Panc1 (cell line): ENCODE measurements around the gene NXF1. TPM values are rescaled to one million over a fixed set of nuclear protein-coding genes. Genes with fewer than 3 reads are reported as not detected.

Source experiments
- ATAC-seq: fragments of 200-7000 bp; cut with Tn5 transposase; 2 replicates; pipeline ENCODE4 v1.9.1; 2020; ENCODE audit warnings: mild to moderate bottlenecking, moderate library complexity
- BruUV-seq: library from RNA; stranded (reverse); fragments of 400-500 nt; replicated peaks from 2 replicates; lab custom pipeline; 2021; lab: Mats Ljungman, UMichigan
- CTCF ChIA-PET: fragments of 300-600 bp; sonication (Branson Sonifier 250); formaldehyde crosslinking; loops from one replicate; lab custom pipeline; 2022; ENCODE audit warnings: antibody characterized with exemption; lab: Charles Lee
- POLR2A ChIA-PET: fragments of 300-600 bp; sonication (Branson Sonifier 250); formaldehyde crosslinking; loops from one replicate; lab custom pipeline; 2022; ENCODE audit warnings: antibody characterized with exemption; lab: Charles Lee
- DNase-seq: peaks from one replicate; pipeline ENCODE4 v3.0.0-alpha.2; 2010; ENCODE audit warnings: low read depth, low spot score
- H3K27ac ChIP-seq: 2 replicates; pipeline ENCODE4 v1.5.1; 2011; ENCODE audit warnings: mild to moderate bottlenecking, low read length, inconsistent platforms
- H3K27me3 ChIP-seq: fragments of 200-500 bp; sonication (Bioruptor generic); 2 replicates; pipeline ENCODE4 v1.6.0; 2014; ENCODE audit warnings: low read length, inconsistent platforms; ENCODE audit not compliant: control insufficient read depth, insufficient read depth
- H3K36me3 ChIP-seq: fragments of 200-500 bp; sonication (Bioruptor generic); 2 replicates; pipeline ENCODE4 v1.5.1; 2014; ENCODE audit warnings: inconsistent platforms, mild to moderate bottlenecking, low read length, moderate library complexity; ENCODE audit not compliant: control insufficient read depth, insufficient read depth
- H3K4me1 ChIP-seq: 2 replicates; pipeline ENCODE4 v1.5.1; 2011; ENCODE audit warnings: inconsistent platforms, mild to moderate bottlenecking, low read length, moderate library complexity; ENCODE audit not compliant: control insufficient read depth, insufficient read depth
- H3K4me3 ChIP-seq, 2 experiments: 2 replicates each; pipeline ENCODE4 v1.5.1; 2011 to 2012; ENCODE audit warnings: low read depth in 2 of 2, low read length in 2 of 2, mild to moderate bottlenecking in 2 of 2, inconsistent platforms in 1 of 2, moderate library complexity in 1 of 2
- H3K9me3 ChIP-seq: fragments of 200-500 bp; sonication (Bioruptor generic); 2 replicates; pipeline ENCODE4 v1.5.1; 2014; ENCODE audit warnings: low read depth, mild to moderate bottlenecking, inconsistent platforms, low read length, moderate library complexity; ENCODE audit not compliant: control insufficient read depth, insufficient read depth
- POLR2AphosphoS5 ChIP-seq: IDR thresholded peaks from 2 replicates; pipeline ENCODE4 v1.6.1; 2012; ENCODE audit warnings: mild to moderate bottlenecking, low read depth, low read length, moderate library complexity
- SIN3A ChIP-seq: IDR thresholded peaks from 2 replicates; pipeline ENCODE4 v1.6.1; 2012; ENCODE audit warnings: low read depth, mild to moderate bottlenecking, low read length, moderate library complexity, borderline replicate concordance; ENCODE audit not compliant: insufficient read depth
- TCF7L2 ChIP-seq: IDR thresholded peaks from 2 replicates; pipeline ENCODE4 v1.6.1; 2011; ENCODE audit warnings: mild to moderate bottlenecking, low read depth, low read length, inconsistent platforms
- in situ Hi-C: cut with HindIII; loops from 2 replicates; pipeline ENCODE4 v1.10.0; 2016; ENCODE audit warnings: low sequenced_read_pairs, low pct_unique_long_range_greater_than_20kb
- intact Hi-C: fragments of 100-400 bp; cut with micrococcal nuclease; formaldehyde crosslinking; loops from one replicate; pipeline ENCODE4 v1.10.0; 2022; ENCODE audit not compliant: unreplicated experiment
- total RNA-seq: library from RNA; stranded (reverse); gene quantifications from one replicate; pipeline ENCODE4 v1.2.1, GENCODE V29; 2021; ENCODE audit not compliant: unreplicated experiment
- TF ChIP-seq, protein P1 (sequence below), 2 experiments: IDR thresholded peaks; 2 replicates each; pipeline ENCODE4 v1.6.1; 2011 to 2012; ENCODE audit warnings: low read depth in 2 of 2, control low read depth in 1 of 2, low read length in 1 of 2, mild to moderate bottlenecking in 1 of 2, moderate library complexity in 1 of 2; ENCODE audit not compliant: insufficient read depth in 1 of 2
- TF ChIP-seq, protein P2 (sequence below): fragments of 450-650 bp; IDR thresholded peaks from 2 replicates; pipeline ENCODE4 v1.5.1; 2017; ENCODE audit warnings: mild to moderate bottlenecking

Gene NXF1
- total RNA-seq, 1 experiment from 2014 or later: 56.7 TPM

DNA sequence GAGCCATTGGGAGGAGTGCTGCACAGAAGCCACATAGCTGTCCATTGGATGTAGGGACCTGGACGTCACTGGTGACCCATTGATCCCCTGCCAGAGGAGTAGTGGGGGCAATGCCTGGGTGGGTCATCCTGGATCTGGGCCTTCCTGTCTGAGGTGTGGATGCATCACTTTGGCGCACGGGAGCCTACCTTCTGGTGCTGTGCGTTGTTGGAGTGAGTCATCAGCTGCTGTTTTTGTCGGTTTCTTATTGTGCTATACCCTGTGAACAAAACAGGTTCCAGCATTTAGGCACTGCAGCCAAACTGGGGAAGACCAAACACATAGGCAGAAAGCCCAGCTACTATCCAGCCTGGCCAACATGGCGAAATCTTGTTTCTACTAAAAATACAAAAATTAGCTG, 30.8 kb downstream of the NXF1 start:
- TF ChIP-seq POLR2AphosphoS5 (no peak), SIN3A (no peak), TCF7L2 (no peak)
- TF ChIP-seq, protein P1, sequence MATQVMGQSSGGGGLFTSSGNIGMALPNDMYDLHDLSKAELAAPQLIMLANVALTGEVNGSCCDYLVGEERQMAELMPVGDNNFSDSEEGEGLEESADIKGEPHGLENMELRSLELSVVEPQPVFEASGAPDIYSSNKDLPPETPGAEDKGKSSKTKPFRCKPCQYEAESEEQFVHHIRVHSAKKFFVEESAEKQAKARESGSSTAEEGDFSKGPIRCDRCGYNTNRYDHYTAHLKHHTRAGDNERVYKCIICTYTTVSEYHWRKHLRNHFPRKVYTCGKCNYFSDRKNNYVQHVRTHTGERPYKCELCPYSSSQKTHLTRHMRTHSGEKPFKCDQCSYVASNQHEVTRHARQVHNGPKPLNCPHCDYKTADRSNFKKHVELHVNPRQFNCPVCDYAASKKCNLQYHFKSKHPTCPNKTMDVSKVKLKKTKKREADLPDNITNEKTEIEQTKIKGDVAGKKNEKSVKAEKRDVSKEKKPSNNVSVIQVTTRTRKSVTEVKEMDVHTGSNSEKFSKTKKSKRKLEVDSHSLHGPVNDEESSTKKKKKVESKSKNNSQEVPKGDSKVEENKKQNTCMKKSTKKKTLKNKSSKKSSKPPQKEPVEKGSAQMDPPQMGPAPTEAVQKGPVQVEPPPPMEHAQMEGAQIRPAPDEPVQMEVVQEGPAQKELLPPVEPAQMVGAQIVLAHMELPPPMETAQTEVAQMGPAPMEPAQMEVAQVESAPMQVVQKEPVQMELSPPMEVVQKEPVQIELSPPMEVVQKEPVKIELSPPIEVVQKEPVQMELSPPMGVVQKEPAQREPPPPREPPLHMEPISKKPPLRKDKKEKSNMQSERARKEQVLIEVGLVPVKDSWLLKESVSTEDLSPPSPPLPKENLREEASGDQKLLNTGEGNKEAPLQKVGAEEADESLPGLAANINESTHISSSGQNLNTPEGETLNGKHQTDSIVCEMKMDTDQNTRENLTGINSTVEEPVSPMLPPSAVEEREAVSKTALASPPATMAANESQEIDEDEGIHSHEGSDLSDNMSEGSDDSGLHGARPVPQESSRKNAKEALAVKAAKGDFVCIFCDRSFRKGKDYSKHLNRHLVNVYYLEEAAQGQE (IDR thresholded peaks at IDR 0.05; ENCODE audit: insufficient read depth in 1 of 2, low read depth in 2 of 2, low read length in 1 of 2): no peak
- TF ChIP-seq, protein P2, sequence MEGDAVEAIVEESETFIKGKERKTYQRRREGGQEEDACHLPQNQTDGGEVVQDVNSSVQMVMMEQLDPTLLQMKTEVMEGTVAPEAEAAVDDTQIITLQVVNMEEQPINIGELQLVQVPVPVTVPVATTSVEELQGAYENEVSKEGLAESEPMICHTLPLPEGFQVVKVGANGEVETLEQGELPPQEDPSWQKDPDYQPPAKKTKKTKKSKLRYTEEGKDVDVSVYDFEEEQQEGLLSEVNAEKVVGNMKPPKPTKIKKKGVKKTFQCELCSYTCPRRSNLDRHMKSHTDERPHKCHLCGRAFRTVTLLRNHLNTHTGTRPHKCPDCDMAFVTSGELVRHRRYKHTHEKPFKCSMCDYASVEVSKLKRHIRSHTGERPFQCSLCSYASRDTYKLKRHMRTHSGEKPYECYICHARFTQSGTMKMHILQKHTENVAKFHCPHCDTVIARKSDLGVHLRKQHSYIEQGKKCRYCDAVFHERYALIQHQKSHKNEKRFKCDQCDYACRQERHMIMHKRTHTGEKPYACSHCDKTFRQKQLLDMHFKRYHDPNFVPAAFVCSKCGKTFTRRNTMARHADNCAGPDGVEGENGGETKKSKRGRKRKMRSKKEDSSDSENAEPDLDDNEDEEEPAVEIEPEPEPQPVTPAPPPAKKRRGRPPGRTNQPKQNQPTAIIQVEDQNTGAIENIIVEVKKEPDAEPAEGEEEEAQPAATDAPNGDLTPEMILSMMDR: no peak
- Histone ChIP-seq H3K36me3 (no peaks in the 10 kb centered on the region), H3K4me1 (peaks cover 8% of the 10 kb centered on the region), H3K9me3 (no peaks in the 10 kb centered on the region), H3K27ac (no peak overlapping the region), H3K4me3 (no peak overlapping the region), H3K27me3 (no peaks in the 10 kb centered on the region)
- in situ Hi-C loops (no loop called here), intact Hi-C loops (no loop called here)
- CTCF ChIA-PET: interaction anchor here (1.2 kb wide), 1 partner anchor 12 kb away, joined by 4 read pairs; no protein-coding TSS in a partner anchor
- no peak for DNase-seq
- BruUV-seq: no TSS peak
- POLR2A ChIA-PET: no interaction called here
- no peak for ATAC-seq

DNA sequence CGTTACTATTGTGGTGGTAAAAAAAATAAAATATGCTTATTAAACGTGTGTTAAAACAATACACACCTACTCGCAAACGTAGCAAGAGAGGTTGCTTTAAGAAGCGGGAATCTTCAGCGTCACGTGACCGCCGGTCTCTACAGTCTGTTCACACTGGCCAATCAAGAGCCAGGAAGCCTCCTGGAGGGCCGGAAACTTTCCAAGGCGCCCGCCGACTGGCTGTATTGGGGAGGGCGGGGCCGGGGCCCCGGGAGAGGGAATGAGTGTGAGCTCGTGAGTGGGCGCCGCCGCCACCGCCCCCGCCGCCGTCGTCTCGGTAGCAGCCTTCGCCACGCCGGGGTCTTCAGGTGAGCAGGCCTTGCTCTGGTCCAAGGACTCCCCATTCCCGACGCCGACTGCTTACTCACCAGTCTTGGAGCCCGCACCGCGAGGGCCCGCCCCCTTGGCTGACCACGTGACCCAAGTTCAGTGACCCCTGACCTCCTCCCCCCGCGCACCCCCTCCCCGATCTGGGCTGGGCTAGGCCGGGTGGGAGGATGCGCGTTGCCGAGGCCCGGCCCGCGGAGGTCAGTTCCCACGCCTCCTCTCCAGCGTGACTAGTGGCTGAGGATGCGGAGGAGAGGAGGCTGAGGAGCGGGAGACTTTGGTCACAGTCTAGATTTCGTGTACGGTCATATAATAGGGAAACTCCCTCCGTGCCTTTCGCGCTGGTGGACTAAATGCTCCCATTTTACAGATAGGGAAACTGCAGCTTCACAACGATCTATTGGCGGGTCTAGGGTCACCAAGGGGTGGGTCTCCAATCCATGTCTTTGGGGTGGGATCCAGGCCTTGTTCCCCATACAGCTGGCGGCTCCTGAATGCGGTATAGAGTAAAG, 33.9 kb downstream of the NXF1 start, which contains the start of gene TAF6L:
TAF6L (plus strand) TSS at position 253 of the 878 bp plus-strand sequence. CDS start 4,388 bp downstream, outside the sequence.
- H3K9me3 ChIP-seq: no peaks in the 10 kb centered on the region
- TSS peak; percentile 57 for BruUV-seq
- H3K27me3 ChIP-seq: no peaks in the 10 kb centered on the region
- TF ChIP-seq SIN3A (peak; percentile 89; the same call in 1 of the 2 replicates), POLR2AphosphoS5 (peak; percentile 84)
- TF ChIP-seq, protein P1 (IDR thresholded peaks at IDR 0.05; ENCODE audit: insufficient read depth in 1 of 2, low read depth in 2 of 2, low read length in 1 of 2): no peak
- TF ChIP-seq, protein P2: no peak
- peak; percentile 78 for DNase-seq
- in situ Hi-C loops (no loop called here), intact Hi-C loops (no loop called here)
- H3K27ac ChIP-seq: peak within 1 kb of the TSS; percentile 95
- POLR2A ChIA-PET: interaction anchor here (0.6 kb wide), 2 partner anchors 44 to 101 kb away, joined by 3 to 4 read pairs; no protein-coding TSS in a partner anchor
- peak within 1 kb of the TSS; percentile 72 to 73 for H3K4me3 ChIP-seq
- ATAC-seq: peak; percentile 97
- peaks cover 8% of the 10 kb centered on the region for H3K4me1 ChIP-seq
- peaks cover 3% of the 10 kb centered on the region for H3K36me3 ChIP-seq
- CTCF ChIA-PET: interaction anchor here (0.9 to 1.5 kb wide), 3 partner anchors 15 to 44 kb away, joined by 4 to 6 read pairs (median 4); partner anchors contain the start of genes HNRNPUL2 and ZBTB3
